Nucleus accumbens (tissue), 56 donors: ENCODE measurements around the gene OXSR1.

Experiments
- DNase-seq, 56 donors: peaks; one replicate each; lab custom pipeline; 2025; lab: John Stamatoyannopoulos, UW

OXSR1 gene

GRCh38 chr3:38163841-38164642, 1.3 kb upstream of the OXSR1 start:
- DNase-seq, result no peak

- no peak for DNase-seq
Measured at GRCh38 chr3:38164643-38164951, 740 bp upstream of the OXSR1 start.

GRCh38 chr3:38165722-38166387, 518 bp downstream of the OXSR1 start:
- peak in 18 of 56 donors; percentile 43 to 79 (median 64) for DNase-seq

- no peak for DNase-seq
Measured at GRCh38 chr3:38167591-38167990, 2.3 kb downstream of the OXSR1 start.

- no peak for DNase-seq
Measured at GRCh38 chr3:38168151-38169026, 3.1 kb downstream of the OXSR1 start.

GRCh38 chr3:38169027-38169317, 3.6 kb downstream of the OXSR1 start:
- DNase-seq, result no peak

GRCh38 chr3:38170722-38171121, 5.4 kb downstream of the OXSR1 start:
- DNase-seq, result no peak

- no peak for DNase-seq
Measured at GRCh38 chr3:38171622-38172021, 6.3 kb downstream of the OXSR1 start.

GRCh38 chr3:38173834-38174418, 8.6 kb downstream of the OXSR1 start:
- no peak for DNase-seq

- no peak for DNase-seq
Measured at GRCh38 chr3:38177181-38177580, 11.8 kb downstream of the OXSR1 start.

- DNase-seq, result no peak
Measured at GRCh38 chr3:38186781-38187180, 21.4 kb downstream of the OXSR1 start.

- no peak for DNase-seq
Measured at GRCh38 chr3:38190481-38190881, 25.1 kb downstream of the OXSR1 start.

GRCh38 chr3:38202931-38203330, 37.6 kb downstream of the OXSR1 start:
- DNase-seq, result peak in 2 of 56 donors; percentile 7 to 9

GRCh38 chr3:38203690-38204089, 38.4 kb downstream of the OXSR1 start:
- DNase-seq, result no peak

- no peak for DNase-seq
Measured at GRCh38 chr3:38204599-38205471, 39.5 kb downstream of the OXSR1 start.

GRCh38 chr3:38205472-38205805, 40.1 kb downstream of the OXSR1 start:
- DNase-seq, result no peak

GRCh38 chr3:38207254-38208003, 42.1 kb downstream of the OXSR1 start:
- no peak for DNase-seq

GRCh38 chr3:38210141-38210757, 44.9 kb downstream of the OXSR1 start:
- no peak for DNase-seq

GRCh38 chr3:38212141-38212540, 46.8 kb downstream of the OXSR1 start:
- DNase-seq, result no peak
